GM19043 (cell line): Measurements from ENCODE around the gene FAM43A.
A peak's percentile ranks its signal among the peaks of the same experiment; 100 is the strongest.

Experiments used
- ATAC-seq: cut with Tn5 transposase; IDR thresholded peaks from one replicate; pipeline ENCODE4 v1.9.1; 2021; ENCODE audit warnings: low read depth; ENCODE audit not compliant: unreplicated experiment

Gene FAM43A

GRCh38 chr3:194685718-194686413, at the start of gene FAM43A:
FAM43A (plus strand) TSS chr3:194685883; CDS start chr3:194686827, 944 bp downstream.
- no peak for ATAC-seq

GRCh38 chr3:194637066-194637465, 48.6 kb upstream of the FAM43A start:
- ATAC-seq = no peak

- no peak for ATAC-seq
These were observed 47.9 kb upstream of the FAM43A start for GRCh38 chr3:194637541-194638400.

GRCh38 chr3:194638991-194639605, 46.6 kb upstream of the FAM43A start:
- ATAC-seq = no peak

- ATAC-seq = no peak
These were observed 44.9 kb upstream of the FAM43A start for GRCh38 chr3:194640829-194641228.

GRCh38 chr3:194642769-194643168, 42.9 kb upstream of the FAM43A start:
- ATAC-seq = no peak

GRCh38 chr3:194647747-194648146, 37.9 kb upstream of the FAM43A start:
- no peak for ATAC-seq

- ATAC-seq = peak; percentile 77
These were observed 31.2 kb upstream of the FAM43A start for GRCh38 chr3:194654443-194654842.

- no peak for ATAC-seq
These were observed 28.2 kb upstream of the FAM43A start for GRCh38 chr3:194657439-194657838.

GRCh38 chr3:194658477-194659242, 27.0 kb upstream of the FAM43A start:
- no peak for ATAC-seq

- ATAC-seq = no peak
These were observed 25.9 kb upstream of the FAM43A start for GRCh38 chr3:194659778-194660177.

GRCh38 chr3:194661374-194661773, 24.3 kb upstream of the FAM43A start:
- ATAC-seq = no peak

GRCh38 chr3:194661946-194662345, 23.7 kb upstream of the FAM43A start:
- ATAC-seq = no peak

GRCh38 chr3:194664857-194665256, 20.8 kb upstream of the FAM43A start:
- no peak for ATAC-seq

- ATAC-seq = no peak
These were observed 18.3 kb upstream of the FAM43A start for GRCh38 chr3:194667363-194667762.

GRCh38 chr3:194671511-194671899, 14.2 kb upstream of the FAM43A start:
- peak; percentile 9 for ATAC-seq

- peak; percentile 82 for ATAC-seq
These were observed 13.5 kb upstream of the FAM43A start, which contains the start of gene LSG1 for GRCh38 chr3:194671900-194672808. LSG1 (minus strand) TSS chr3:194672191; CDS start chr3:194672162, 29 bp downstream.

GRCh38 chr3:194672876-194673275, 12.8 kb upstream of the FAM43A start:
- ATAC-seq = no peak

- ATAC-seq = no peak
These were observed 11.9 kb upstream of the FAM43A start for GRCh38 chr3:194673761-194674160.
